ENCODE results near the gene SYT13. TPM values are rescaled to one million over a fixed set of nuclear protein-coding genes. Genes with fewer than 3 reads are reported as not detected.

Gene SYT13
- total RNA-seq, 1 experiment from 2014 or later: 1.4 TPM

DNA sequence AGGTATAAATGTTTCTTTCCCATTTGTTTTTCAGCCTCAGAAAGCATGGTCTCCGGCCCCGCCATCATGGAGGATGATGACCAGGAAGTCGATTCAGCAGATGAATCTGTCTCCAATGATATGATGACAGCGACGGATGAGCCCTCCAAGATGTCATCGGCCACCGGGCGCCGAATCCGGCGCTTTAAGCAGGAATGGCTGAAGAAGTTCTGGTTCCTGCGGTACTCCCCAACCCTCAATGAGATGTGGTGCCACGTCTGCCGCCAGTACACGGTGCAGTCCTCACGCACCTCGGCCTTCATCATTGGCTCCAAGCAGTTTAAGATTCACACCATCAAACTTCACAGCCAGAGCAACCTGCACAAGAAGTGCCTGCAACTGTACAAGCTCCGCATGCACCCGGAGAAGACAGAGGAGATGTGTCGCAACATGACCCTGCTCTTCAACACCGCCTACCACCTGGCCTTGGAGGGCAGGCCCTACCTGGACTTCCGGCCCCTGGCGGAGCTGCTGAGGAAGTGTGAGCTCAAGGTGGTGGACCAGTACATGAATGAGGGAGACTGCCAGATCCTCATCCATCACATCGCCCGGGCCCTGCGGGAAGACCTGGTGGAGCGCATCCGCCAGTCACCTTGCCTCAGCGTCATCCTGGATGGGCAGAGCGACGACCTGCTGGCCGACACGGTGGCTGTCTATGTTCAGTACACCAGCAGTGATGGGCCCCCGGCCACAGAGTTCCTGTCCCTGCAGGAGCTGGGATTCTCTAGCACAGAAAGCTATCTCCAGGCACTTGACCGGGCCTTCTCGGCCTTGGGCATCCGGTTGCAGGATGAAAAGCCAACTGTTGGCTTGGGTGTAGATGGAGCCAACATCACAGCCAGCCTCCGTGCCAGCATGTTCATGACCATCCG lies 59.9 kb downstream of the SYT13 start:
- ChIA-PET POLR2A (no interaction called here), RAD21 (ENCODE audit: low non-redundant PET in 1 of 2, low total read pairs in 2 of 2, uncharacterized antibody in 2 of 2, unreplicated experiment in 2 of 2) (no interaction called here)

DNA sequence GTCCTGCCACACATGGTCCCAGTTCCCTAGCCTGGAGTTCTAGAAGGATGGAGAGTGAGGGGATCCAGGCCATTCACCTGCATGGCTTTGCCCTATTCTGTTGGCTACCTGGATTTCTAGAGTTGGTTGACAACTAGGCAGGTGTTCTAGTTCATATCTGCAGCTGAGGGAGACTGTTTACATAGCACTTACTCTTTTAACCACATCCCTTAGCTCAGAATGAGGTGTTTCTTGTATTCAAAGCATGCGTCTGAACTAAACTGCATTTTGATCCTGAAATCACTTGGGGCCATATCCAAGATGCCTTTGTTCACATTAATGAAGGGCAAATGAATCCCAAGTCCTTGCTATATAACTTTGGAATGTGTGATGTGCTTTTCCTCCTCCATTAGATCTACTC lies 60.9 kb downstream of the SYT13 start:
- intact Hi-C loops (cut with micrococcal nuclease): no loop called here
- Histone ChIP-seq H3K9me3 (ENCODE audit: control insufficient read depth in 1 of 2, insufficient read depth in 1 of 2, low read depth in 1 of 2, low read length in 2 of 2) (no peaks in the 10 kb centered on the region), H3K9me2 (ENCODE audit: insufficient read depth) (no peaks in the 10 kb centered on the region), H3K79me2 (ENCODE audit: insufficient read depth, low read length) (no peaks in the 10 kb centered on the region), H4K20me1 (ENCODE audit: insufficient read depth) (no peaks in the 10 kb centered on the region), H2AFZ (ENCODE audit: low read depth, low read length, poor library complexity, severe bottlenecking) (no peak overlapping the region), H3K4me3 (replicated peaks in 1 of 2; ENCODE audit: low read depth in 1 of 2, low read length in 2 of 2) (no peak overlapping the region), H3K27ac (ENCODE audit: low read depth, low read length) (no peak overlapping the region), H3K27me3 (ENCODE audit: insufficient read depth, low read length) (no peaks in the 10 kb centered on the region), H3K4me2 (ENCODE audit: low read length) (no peak overlapping the region), H3K36me3 (ENCODE audit: control insufficient read depth in 1 of 2, insufficient read depth in 2 of 2, low read length in 2 of 2) (no peaks in the 10 kb centered on the region), H3K9ac (ENCODE audit: low read length) (no peak overlapping the region), H3K4me1 (ENCODE audit: control insufficient read depth in 1 of 2, insufficient read depth in 2 of 2, low read length in 2 of 2) (no peaks in the 10 kb centered on the region)
- RAD21 ChIA-PET (ENCODE audit: low non-redundant PET in 1 of 2, low total read pairs in 2 of 2, uncharacterized antibody in 2 of 2, unreplicated experiment in 2 of 2): no interaction called here
- no TSS peak for BruUV-seq (replicated peaks)
- POLR2A ChIA-PET: no interaction called here
- ATAC-seq (no peak), DNase-seq (ENCODE audit: low read depth, low spot score) (no peak)
- TF ChIP-seq, protein P1, sequence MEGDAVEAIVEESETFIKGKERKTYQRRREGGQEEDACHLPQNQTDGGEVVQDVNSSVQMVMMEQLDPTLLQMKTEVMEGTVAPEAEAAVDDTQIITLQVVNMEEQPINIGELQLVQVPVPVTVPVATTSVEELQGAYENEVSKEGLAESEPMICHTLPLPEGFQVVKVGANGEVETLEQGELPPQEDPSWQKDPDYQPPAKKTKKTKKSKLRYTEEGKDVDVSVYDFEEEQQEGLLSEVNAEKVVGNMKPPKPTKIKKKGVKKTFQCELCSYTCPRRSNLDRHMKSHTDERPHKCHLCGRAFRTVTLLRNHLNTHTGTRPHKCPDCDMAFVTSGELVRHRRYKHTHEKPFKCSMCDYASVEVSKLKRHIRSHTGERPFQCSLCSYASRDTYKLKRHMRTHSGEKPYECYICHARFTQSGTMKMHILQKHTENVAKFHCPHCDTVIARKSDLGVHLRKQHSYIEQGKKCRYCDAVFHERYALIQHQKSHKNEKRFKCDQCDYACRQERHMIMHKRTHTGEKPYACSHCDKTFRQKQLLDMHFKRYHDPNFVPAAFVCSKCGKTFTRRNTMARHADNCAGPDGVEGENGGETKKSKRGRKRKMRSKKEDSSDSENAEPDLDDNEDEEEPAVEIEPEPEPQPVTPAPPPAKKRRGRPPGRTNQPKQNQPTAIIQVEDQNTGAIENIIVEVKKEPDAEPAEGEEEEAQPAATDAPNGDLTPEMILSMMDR (IDR thresholded peaks at IDR 0.05 in 2 of 3, conservative IDR thresholded peaks at IDR 0.05 in 1 of 3; ENCODE audit: borderline replicate concordance in 1 of 3, insufficient read depth in 1 of 3, low read depth in 2 of 3, low read length in 2 of 3): no peak
- TF ChIP-seq CEBPB (IDR thresholded peaks at IDR 0.05; ENCODE audit: low read depth) (no peak), ELF1 (IDR thresholded peaks at IDR 0.05; ENCODE audit: borderline replicate concordance, low read depth) (no peak), POLR2A (IDR thresholded peaks at IDR 0.05; ENCODE audit: borderline replicate concordance, extremely low read depth, insufficient read depth, insufficient read length) (no peak)
- TF ChIP-seq, protein P2, sequence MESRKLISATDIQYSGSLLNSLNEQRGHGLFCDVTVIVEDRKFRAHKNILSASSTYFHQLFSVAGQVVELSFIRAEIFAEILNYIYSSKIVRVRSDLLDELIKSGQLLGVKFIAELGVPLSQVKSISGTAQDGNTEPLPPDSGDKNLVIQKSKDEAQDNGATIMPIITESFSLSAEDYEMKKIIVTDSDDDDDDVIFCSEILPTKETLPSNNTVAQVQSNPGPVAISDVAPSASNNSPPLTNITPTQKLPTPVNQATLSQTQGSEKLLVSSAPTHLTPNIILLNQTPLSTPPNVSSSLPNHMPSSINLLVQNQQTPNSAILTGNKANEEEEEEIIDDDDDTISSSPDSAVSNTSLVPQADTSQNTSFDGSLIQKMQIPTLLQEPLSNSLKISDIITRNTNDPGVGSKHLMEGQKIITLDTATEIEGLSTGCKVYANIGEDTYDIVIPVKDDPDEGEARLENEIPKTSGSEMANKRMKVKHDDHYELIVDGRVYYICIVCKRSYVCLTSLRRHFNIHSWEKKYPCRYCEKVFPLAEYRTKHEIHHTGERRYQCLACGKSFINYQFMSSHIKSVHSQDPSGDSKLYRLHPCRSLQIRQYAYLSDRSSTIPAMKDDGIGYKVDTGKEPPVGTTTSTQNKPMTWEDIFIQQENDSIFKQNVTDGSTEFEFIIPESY (IDR thresholded peaks at IDR 0.05; ENCODE audit: extremely low read depth, insufficient replicate concordance, low read length): no peak
- CTCF ChIA-PET: interaction anchor here (1.3 to 1.8 kb wide), 2 partner anchors 8 to 10 kb away, joined by 3 to 6 read pairs; no protein-coding TSS in a partner anchor

More for the DNA sequence above, 59.9 kb downstream of the SYT13 start:
- no peaks in the 10 kb centered on the region for H3K4me1 ChIP-seq (ENCODE audit: control insufficient read depth in 1 of 2, insufficient read depth in 2 of 2, low read length in 2 of 2)
- intact Hi-C loops (cut with micrococcal nuclease): no loop called here
- H3K9me3 ChIP-seq (ENCODE audit: control insufficient read depth in 1 of 2, insufficient read depth in 1 of 2, low read depth in 1 of 2, low read length in 2 of 2): no peaks in the 10 kb centered on the region
- no peak overlapping the region for H3K27ac ChIP-seq (ENCODE audit: low read depth, low read length)
- H3K79me2 ChIP-seq (ENCODE audit: insufficient read depth, low read length): no peaks in the 10 kb centered on the region
- H3K36me3 ChIP-seq (ENCODE audit: control insufficient read depth in 1 of 2, insufficient read depth in 2 of 2, low read length in 2 of 2): no peaks in the 10 kb centered on the region
- TF ChIP-seq RAD21 (IDR thresholded peaks at IDR 0.05; ENCODE audit: low read depth) (no peak), SIN3A (IDR thresholded peaks at IDR 0.05; ENCODE audit: low read depth) (no peak), ZNF274 (IDR thresholded peaks at IDR 0.05; ENCODE audit: low read depth, low read length) (no peak), EZH2 (IDR thresholded peaks at IDR 0.05) (no peak)
- no peaks in the 10 kb centered on the region for H4K20me1 ChIP-seq (ENCODE audit: insufficient read depth)
- ATAC-seq (no peak), DNase-seq (ENCODE audit: low read depth, low spot score) (no peak)
- no peaks in the 10 kb centered on the region for H3K9me2 ChIP-seq (ENCODE audit: insufficient read depth)
- H3K4me3 ChIP-seq (replicated peaks in 1 of 2; ENCODE audit: low read depth in 1 of 2, low read length in 2 of 2): no peak overlapping the region
- H3K9ac ChIP-seq (ENCODE audit: low read length): no peak overlapping the region
- BruUV-seq (replicated peaks): no TSS peak
- H2AFZ ChIP-seq (ENCODE audit: low read depth, low read length, poor library complexity, severe bottlenecking): no peak overlapping the region
- CTCF ChIA-PET: no interaction called here
- H3K4me2 ChIP-seq (ENCODE audit: low read length): no peak overlapping the region
- no peaks in the 10 kb centered on the region for H3K27me3 ChIP-seq (ENCODE audit: insufficient read depth, low read length)
